ENCODE measurements around the gene MAN2A1. TPM values are rescaled to one million over a fixed set of nuclear protein-coding genes. Genes with fewer than 3 reads are reported as not detected.

Gene MAN2A1
- total RNA-seq, 1 donor from 2014 or later, result 43.6 TPM

DNA sequence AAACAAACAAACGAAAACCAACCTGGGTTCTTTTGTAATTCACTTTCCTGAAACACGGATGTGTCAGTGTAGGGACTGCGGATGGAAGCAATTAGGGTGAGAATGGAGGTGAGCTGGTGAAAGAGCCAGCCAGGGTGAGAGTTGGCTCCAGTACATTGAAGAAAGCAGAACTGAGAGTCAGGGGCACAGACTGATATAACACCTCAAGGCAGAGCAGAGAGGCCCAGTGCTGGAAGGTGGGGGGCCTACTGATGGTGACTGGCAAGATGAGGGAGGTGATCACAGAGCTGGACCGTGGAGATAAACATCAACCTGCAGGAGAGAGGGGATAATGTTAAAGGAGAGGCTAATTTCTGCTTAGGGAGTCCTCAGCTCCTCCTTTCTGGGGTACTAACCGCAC, 221.1 kb downstream of the MAN2A1 start:
- H3K36me3 ChIP-seq, result no peaks in the 10 kb centered on the region
- H3K4me3 ChIP-seq, result no peak overlapping the region
- no peaks in the 10 kb centered on the region for H3K9me3 ChIP-seq
- TF ChIP-seq, protein P1, sequence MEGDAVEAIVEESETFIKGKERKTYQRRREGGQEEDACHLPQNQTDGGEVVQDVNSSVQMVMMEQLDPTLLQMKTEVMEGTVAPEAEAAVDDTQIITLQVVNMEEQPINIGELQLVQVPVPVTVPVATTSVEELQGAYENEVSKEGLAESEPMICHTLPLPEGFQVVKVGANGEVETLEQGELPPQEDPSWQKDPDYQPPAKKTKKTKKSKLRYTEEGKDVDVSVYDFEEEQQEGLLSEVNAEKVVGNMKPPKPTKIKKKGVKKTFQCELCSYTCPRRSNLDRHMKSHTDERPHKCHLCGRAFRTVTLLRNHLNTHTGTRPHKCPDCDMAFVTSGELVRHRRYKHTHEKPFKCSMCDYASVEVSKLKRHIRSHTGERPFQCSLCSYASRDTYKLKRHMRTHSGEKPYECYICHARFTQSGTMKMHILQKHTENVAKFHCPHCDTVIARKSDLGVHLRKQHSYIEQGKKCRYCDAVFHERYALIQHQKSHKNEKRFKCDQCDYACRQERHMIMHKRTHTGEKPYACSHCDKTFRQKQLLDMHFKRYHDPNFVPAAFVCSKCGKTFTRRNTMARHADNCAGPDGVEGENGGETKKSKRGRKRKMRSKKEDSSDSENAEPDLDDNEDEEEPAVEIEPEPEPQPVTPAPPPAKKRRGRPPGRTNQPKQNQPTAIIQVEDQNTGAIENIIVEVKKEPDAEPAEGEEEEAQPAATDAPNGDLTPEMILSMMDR (IDR thresholded peaks at IDR 0.05), result no peak
- no peak for ATAC-seq
- H3K27me3 ChIP-seq, result no peaks in the 10 kb centered on the region
- no peaks in the 10 kb centered on the region for H3K4me1 ChIP-seq
- intact Hi-C loops (cut with DNase I), result no loop called here
- no peak overlapping the region for H3K27ac ChIP-seq
- DNase-seq, result no peak

DNA sequence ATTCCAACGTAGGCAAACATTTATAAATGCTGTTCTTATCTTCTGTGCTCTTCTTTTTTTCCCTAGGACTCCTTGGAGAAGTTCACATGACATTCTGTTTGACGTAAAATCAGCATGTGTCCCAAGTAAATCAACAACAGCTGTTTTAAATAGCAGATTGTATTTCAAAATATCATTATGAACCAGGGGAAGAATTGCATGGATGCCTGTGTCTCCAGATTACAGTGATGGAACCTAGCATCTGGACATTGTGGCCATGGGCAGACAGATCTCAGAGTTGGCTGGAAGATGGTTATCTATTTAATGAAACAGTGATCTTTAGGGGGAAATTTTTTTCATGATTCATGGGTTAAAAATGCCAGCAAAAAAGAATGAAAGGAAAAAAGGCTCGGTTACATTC, 222.0 kb downstream of the MAN2A1 start:
- Histone ChIP-seq H3K36me3 (no peaks in the 10 kb centered on the region), H3K27me3 (no peaks in the 10 kb centered on the region), H3K9me3 (no peaks in the 10 kb centered on the region), H3K4me3 (no peak overlapping the region), H3K4me1 (no peaks in the 10 kb centered on the region), H3K27ac (no peak overlapping the region)
- intact Hi-C loops (cut with DNase I), result no loop called here
- ATAC-seq (no peak), DNase-seq (no peak)
- TF ChIP-seq, protein P1 (IDR thresholded peaks at IDR 0.05), result no peak

DNA sequence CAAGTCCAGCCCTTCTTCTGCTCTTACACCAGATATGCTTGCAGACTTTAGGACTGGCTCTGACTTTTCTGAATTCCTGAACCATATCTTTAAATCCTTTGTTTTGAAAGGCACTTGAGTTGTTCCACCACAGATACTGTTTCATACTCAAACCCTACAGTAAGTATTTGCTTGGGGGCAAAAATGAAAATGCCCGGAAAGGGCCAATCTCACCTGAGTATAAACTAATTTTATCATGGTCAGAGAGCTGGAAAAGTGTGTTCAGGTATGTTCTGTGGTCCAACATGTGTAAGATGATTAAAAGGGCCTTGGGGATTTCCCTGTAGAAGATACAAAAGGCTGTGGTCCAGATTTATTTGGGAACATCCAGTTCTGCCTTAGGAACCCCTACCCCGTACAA, 225.2 kb downstream of the MAN2A1 start:
- H3K4me3 ChIP-seq, result no peak overlapping the region
- TF ChIP-seq, protein P1 (IDR thresholded peaks at IDR 0.05), result no peak
- H3K36me3 ChIP-seq, result no peaks in the 10 kb centered on the region
- no peaks in the 10 kb centered on the region for H3K27me3 ChIP-seq
- H3K9me3 ChIP-seq, result no peaks in the 10 kb centered on the region
- ATAC-seq (no peak), DNase-seq (no peak)
- H3K27ac ChIP-seq, result no peak overlapping the region
- no peaks in the 10 kb centered on the region for H3K4me1 ChIP-seq
- intact Hi-C loops (cut with DNase I), result no loop called here

DNA sequence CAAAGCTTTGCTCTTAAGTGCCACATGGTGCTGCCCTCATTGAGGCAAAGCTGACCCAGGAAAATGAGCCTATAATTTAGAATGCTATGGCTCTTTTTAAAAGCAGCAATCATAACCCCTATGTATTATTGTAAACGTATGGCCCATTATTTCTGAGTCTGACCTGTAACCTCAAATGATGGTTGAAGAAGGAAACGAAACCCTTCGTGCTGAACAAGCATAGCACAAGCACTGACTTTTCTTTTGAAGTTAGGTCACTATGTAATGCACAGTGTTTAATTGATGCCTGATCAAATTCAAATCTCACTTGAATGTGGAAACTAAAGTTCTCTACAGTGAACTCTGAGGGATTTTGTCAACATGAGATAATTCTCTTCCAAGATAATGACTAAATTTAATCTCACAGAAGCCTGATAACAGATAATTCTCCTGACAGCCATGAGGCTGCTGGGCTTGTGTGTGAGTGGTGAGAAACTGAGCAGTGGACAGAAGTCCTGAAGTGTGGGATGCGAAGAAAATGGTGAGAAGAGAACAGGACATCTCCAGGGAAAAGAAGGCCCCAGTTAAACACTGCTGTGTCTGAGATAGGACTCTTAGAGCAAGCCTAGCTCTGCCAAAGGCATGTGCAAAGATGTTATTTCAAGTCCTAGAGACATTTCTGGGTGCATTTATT, 226.9 kb downstream of the MAN2A1 start:
- no peak for ATAC-seq

More for the DNA sequence above, 226.9 kb downstream of the MAN2A1 start:
- Histone ChIP-seq H3K27me3 (no peaks in the 10 kb centered on the region), H3K36me3 (no peaks in the 10 kb centered on the region), H3K9me3 (no peaks in the 10 kb centered on the region), H3K4me3 (no peak overlapping the region), H3K27ac (no peak overlapping the region), H3K4me1 (no peaks in the 10 kb centered on the region)
- TF ChIP-seq, protein P1 (IDR thresholded peaks at IDR 0.05), result no peak
- no peak for DNase-seq
- intact Hi-C loops (cut with DNase I), result no loop called here
